Ishikawa (cell line): ENCODE data around the gene UBL5.
A peak's percentile ranks its signal among the peaks of the same experiment; 100 is the strongest.

ENCODE experiments used
- CEBPB ChIP-seq: IDR thresholded peaks from 2 replicates; pipeline ENCODE4 v1.6.1; 2012
- CREB1 ChIP-seq: IDR thresholded peaks from 2 replicates; pipeline ENCODE4 v1.6.1; 2012; ENCODE audit warnings: low read depth
- EGR1 ChIP-seq: IDR thresholded peaks from 2 replicates; pipeline ENCODE4 v1.6.1; 2012
- EP300 ChIP-seq: IDR thresholded peaks from 2 replicates; pipeline ENCODE4 v1.6.1; 2012; ENCODE audit warnings: borderline replicate concordance
- FOXM1 ChIP-seq: IDR thresholded peaks from 2 replicates; pipeline ENCODE4 v1.6.1; 2012; ENCODE audit warnings: low read depth, borderline replicate concordance
- MAX ChIP-seq: IDR thresholded peaks from 2 replicates; pipeline ENCODE4 v1.6.1; 2012
- NFIC ChIP-seq: IDR thresholded peaks from 2 replicates; pipeline ENCODE4 v1.6.1; 2012
- RAD21 ChIP-seq: IDR thresholded peaks from 2 replicates; pipeline ENCODE4 v1.6.1; 2012; ENCODE audit warnings: low read depth
- REST ChIP-seq: IDR thresholded peaks from 2 replicates; pipeline ENCODE4 v1.6.1; 2012; ENCODE audit warnings: low read depth, mild to moderate bottlenecking
- TAF1 ChIP-seq: IDR thresholded peaks from 2 replicates; pipeline ENCODE4 v1.6.1; 2012; ENCODE audit warnings: low read depth, mild to moderate bottlenecking
- TCF12 ChIP-seq: IDR thresholded peaks from 2 replicates; pipeline ENCODE4 v1.6.1; 2012; ENCODE audit warnings: low read depth
- TEAD4 ChIP-seq: IDR thresholded peaks from 2 replicates; pipeline ENCODE4 v1.6.1; 2012
- USF1 ChIP-seq: IDR thresholded peaks from 2 replicates; pipeline ENCODE4 v1.6.1; 2012
- YY1 ChIP-seq: IDR thresholded peaks from 2 replicates; pipeline ENCODE4 v1.6.1; 2012; ENCODE audit warnings: low read depth
- ZBTB7A ChIP-seq: IDR thresholded peaks from 2 replicates; pipeline ENCODE4 v1.6.1; 2012; ENCODE audit warnings: low read depth

UBL5 gene

DNA sequence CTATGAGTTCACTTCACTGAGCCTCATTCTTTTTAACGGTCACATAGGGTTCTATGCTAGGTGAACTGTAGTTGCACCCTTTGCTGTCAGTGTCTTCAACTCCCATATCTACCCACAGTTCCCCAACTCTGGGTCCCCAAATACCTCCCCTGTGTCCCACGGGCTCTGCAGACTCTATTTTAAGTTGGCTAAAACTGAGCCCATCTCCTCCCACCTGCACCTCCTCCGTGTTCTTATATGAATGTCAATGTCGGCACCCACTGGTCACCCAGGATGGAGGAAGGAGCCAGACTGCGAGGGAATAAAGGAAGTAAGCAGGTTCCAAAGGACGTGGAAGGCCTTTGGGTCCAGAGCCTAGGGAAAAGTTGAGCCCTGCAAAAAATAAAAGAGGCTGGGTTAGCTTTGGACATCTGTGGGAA lies 6.6 kb downstream of the UBL5 start:
- TF ChIP-seq NFIC (no peak), CREB1 (no peak), YY1 (no peak), ZBTB7A (no peak)

GRCh38 chr19:9834726-9835506 lies 7.2 kb downstream of the UBL5 start, which contains the start of gene PIN1:
Gene PIN1, plus strand, starts transcription at chr19:9835318. Its CDS starts 27 bp downstream, at chr19:9835345.
- TF ChIP-seq EGR1 = 0 out of 2 replicates have a peak, but pooled peaks have one; percentile 49
- no peak for TF ChIP-seq USF1
- no peak for TF ChIP-seq CEBPB
- TF ChIP-seq REST = no peak
- TF ChIP-seq TCF12 = 0 out of 2 replicates have a peak, but pooled peaks have one; percentile 9
- TF ChIP-seq TAF1 = peak; percentile 80; the same call in 1 of the 2 replicates
- TF ChIP-seq YY1 = peak; percentile 93
- peak; percentile 67; the same call in 1 of the 2 replicates for TF ChIP-seq ZBTB7A
- TF ChIP-seq MAX = no peak; the same call in 1 of the 2 replicates
- no peak for TF ChIP-seq TEAD4
- TF ChIP-seq FOXM1 = peak; percentile 70
- peak; percentile 38; the same call in 1 of the 2 replicates for TF ChIP-seq NFIC
- no peak for TF ChIP-seq RAD21
- no peak for TF ChIP-seq EP300
- TF ChIP-seq CREB1 = peak; percentile 68; the same call in 1 of the 2 replicates

- TF ChIP-seq FOXM1 = no peak
- no peak for TF ChIP-seq RAD21
- TF ChIP-seq EP300 = no peak
- no peak for TF ChIP-seq ZBTB7A
- TF ChIP-seq USF1 = no peak
- no peak for TF ChIP-seq TEAD4
- TF ChIP-seq EGR1 = no peak
- no peak for TF ChIP-seq CREB1
- no peak for TF ChIP-seq TAF1
- no peak for TF ChIP-seq YY1
- no peak for TF ChIP-seq REST
- TF ChIP-seq NFIC = no peak
- no peak for TF ChIP-seq CEBPB
- TF ChIP-seq MAX = no peak
- no peak for TF ChIP-seq TCF12
These were observed 7.8 kb downstream of the UBL5 start for GRCh38 chr19:9835507-9835949.

GRCh38 chr19:9836021-9836420 lies 8.3 kb downstream of the UBL5 start:
- TF ChIP-seq CEBPB = no peak
- no peak for TF ChIP-seq FOXM1
- no peak for TF ChIP-seq TEAD4
- TF ChIP-seq CREB1 = no peak
- no peak for TF ChIP-seq RAD21
- no peak for TF ChIP-seq EP300
- no peak for TF ChIP-seq TAF1
- no peak for TF ChIP-seq NFIC
- TF ChIP-seq REST = no peak
- no peak for TF ChIP-seq EGR1
- no peak for TF ChIP-seq MAX
- TF ChIP-seq YY1 = no peak
- no peak for TF ChIP-seq ZBTB7A
- no peak for TF ChIP-seq TCF12
- no peak for TF ChIP-seq USF1
